Measurements from ENCODE around the gene MLYCD. TPM values are rescaled to one million over a fixed set of nuclear protein-coding genes. Genes with fewer than 3 reads are reported as not detected.

Gene MLYCD
- total and polyA plus RNA-seq, 4 donors = 1.6 to 9.2 (median 6.8) TPM

Other genes with a start within 250 kb of the MLYCD start
- gene HSBP1, start 91.1 kb upstream of the MLYCD start, total RNA-seq = 10 to 100 TPM; 71.0 to 74.3 TPM
- gene HSBP1, start 91.1 kb upstream of the MLYCD start, polyA plus RNA-seq = 10 to 100 TPM; 24.0 to 27.2 TPM
- 10 to 100 TPM; 10.3 to 13.6 TPM for gene OSGIN1, start 54.1 kb downstream of the MLYCD start, total RNA-seq
- gene OSGIN1, start 54.1 kb downstream of the MLYCD start, polyA plus RNA-seq = 10 to 100 TPM; 10.0 to 13.7 TPM
- under 1 TPM; 0.23 to 0.75 TPM for gene NECAB2, start 69.1 kb downstream of the MLYCD start, total RNA-seq
- gene NECAB2, start 69.1 kb downstream of the MLYCD start, polyA plus RNA-seq = not detected
- gene SLC38A8, start 143.7 kb downstream of the MLYCD start, total RNA-seq = not detected
- gene SLC38A8, start 143.7 kb downstream of the MLYCD start, polyA plus RNA-seq = not detected
- gene MBTPS1, start 217.8 kb downstream of the MLYCD start, total RNA-seq = 100 to 1,000 TPM in 1 of 2 donors, 10 to 100 TPM in 1; 75.0 to 108 TPM
- 10 to 100 TPM; 28.9 to 68.3 TPM for gene MBTPS1, start 217.8 kb downstream of the MLYCD start, polyA plus RNA-seq
- gene HSDL1, start 246.1 kb downstream of the MLYCD start, total RNA-seq = 10 to 100 TPM; 14.6 to 20.5 TPM
- 10 to 100 TPM; 11.4 to 19.0 TPM for gene HSDL1, start 246.1 kb downstream of the MLYCD start, polyA plus RNA-seq
- gene DNAAF1, start 246.2 kb downstream of the MLYCD start, total RNA-seq = under 1 TPM; 0.19 to 0.48 TPM
- 1 to 10 TPM in 1 of 2 donors, not detected in 1; 1.4 TPM for gene DNAAF1, start 246.2 kb downstream of the MLYCD start, polyA plus RNA-seq